Kidney (tissue), 14 donors: Measurements from ENCODE around the gene CHST2. TPM values are rescaled to one million over a fixed set of nuclear protein-coding genes. Genes with fewer than 3 reads are reported as not detected.
A peak's percentile ranks its signal among the peaks of the same experiment; 100 is the strongest.

ENCODE experiments used
- DNase-seq, 5 donors: peaks; one replicate each; pipeline ENCODE4 v3.0.0-alpha.2; 2013 to 2020
- FAIRE-seq: peaks from 2 replicates; lab custom pipeline; 2012; peaks lifted over from hg19 to GRCh38; lab: Jason Lieb, UNC
- H3K27ac ChIP-seq, 2 donors: one replicate each; pipeline ENCODE4 v1.7.0; 2013; ENCODE audit warnings: low read depth in 2 of 2, low read length in 2 of 2, inconsistent platforms in 1 of 2
- H3K27me3 ChIP-seq: one replicate; pipeline ENCODE4 v1.7.1; 2013; ENCODE audit warnings: low read length, inconsistent platforms; ENCODE audit not compliant: control insufficient read depth, insufficient read depth
- H3K36me3 ChIP-seq, 3 donors: one replicate each; pipeline versions ENCODE4 v1.7.0 to v1.7.1; 2013; ENCODE audit warnings: low read length in 3 of 3, control low read depth in 1 of 3, inconsistent platforms in 1 of 3; ENCODE audit not compliant: insufficient read depth in 3 of 3, control insufficient read depth in 2 of 3
- H3K4me1 ChIP-seq, 3 donors: one replicate each; pipeline versions ENCODE4 v1.7.0 to v1.7.1; 2013; ENCODE audit warnings: low read length in 3 of 3, inconsistent platforms in 1 of 3, low read depth in 1 of 3; ENCODE audit not compliant: control insufficient read depth in 2 of 3, insufficient read depth in 2 of 3
- H3K4me3 ChIP-seq, 3 donors: one replicate each; pipeline versions ENCODE4 v1.7.0 to v1.8.1; 2013; ENCODE audit warnings: low read length in 3 of 3, control low read depth in 1 of 3, inconsistent platforms in 1 of 3
- H3K9ac ChIP-seq, 3 donors: one replicate each; pipeline versions ENCODE4 v1.7.0 to v1.7.1; 2013; ENCODE audit warnings: low read length in 3 of 3, control low read depth in 1 of 3, inconsistent platforms in 1 of 3
- H3K9me3 ChIP-seq, 3 donors: one replicate each; pipeline versions ENCODE4 v1.7.0 to v1.7.1; 2013; ENCODE audit warnings: low read length in 3 of 3, control low read depth in 1 of 3, inconsistent platforms in 1 of 3; ENCODE audit not compliant: control insufficient read depth in 2 of 3, insufficient read depth in 1 of 3
- CTCF ChIP-seq: IDR thresholded peaks from 3 replicates; pipeline ENCODE4 v1.5.1; 2012; ENCODE audit warnings: mild to moderate bottlenecking, moderate library complexity, borderline replicate concordance; ENCODE audit not compliant: insufficient read depth; ENCODE audit errors: extremely low read depth
- intact Hi-C: fragments of 100-400 bp; cut with DNase I; formaldehyde crosslinking; loops from one replicate; pipeline ENCODE4 v1.11.1; 2022
- polyA plus RNA-seq: library from polyadenylated mRNA; stranded (reverse); fragments of 350-450 nt; fragmentation: Illumina TruSeq; extraction: RNeasy Lipid Tissue Mini Kit (QIAGEN cat#74804); gene quantifications from one replicate; pipeline ENCODE4 v1.2.3, GENCODE V29; 2014; ENCODE audit warnings: low read depth, low replicate concordance; ENCODE audit not compliant: insufficient read depth
- total RNA-seq: library from RNA; stranded (reverse); fragmentation: NEBNext Ultra II Directional; extraction: Animal tissue kit (Norgen Biotek cat#: 25700); gene quantifications from one replicate; pipeline ENCODE4 v1.2.1, GENCODE V29; 2021
- donor health status: control.
- donor health status: control.
- donor health status: control.
- donor health status: control.
- donor health status: control.
- donor health status: DM: yes; HTN: yes; CAD: no.
- donor health status: Normal renal cell carcinoma (clear cell type).

CHST2 gene
- total and polyA plus RNA-seq, 2 donors from 2014 or later, result 4.4 to 6.0 TPM

GRCh38 chr3:143121241-143122088 lies 1.9 kb downstream of the CHST2 start:
- peaks cover 0 to 3% (median 2%) of the 10 kb centered on the region in 3 donors for H3K4me1 ChIP-seq
- TF ChIP-seq CTCF, result peak; percentile 29
- peak; percentile 75 to 86 (median 83) for DNase-seq
- H3K36me3 ChIP-seq, result no peaks in the 10 kb centered on the region
- no peak overlapping the region for H3K27ac ChIP-seq
- no peak for FAIRE-seq
- H3K9me3 ChIP-seq, result no peaks in the 10 kb centered on the region
- no peak overlapping the region for H3K9ac ChIP-seq
- peak overlapping the region; percentile 42 to 81 (median 43) for H3K4me3 ChIP-seq
- no peaks in the 10 kb centered on the region for H3K27me3 ChIP-seq
- intact Hi-C loops, result no loop called here

- H3K4me1 ChIP-seq, result peaks cover 0 to 3% (median 2%) of the 10 kb centered on the region in 3 donors
- no peak for FAIRE-seq
Measured at GRCh38 chr3:143122089-143122430, 2.5 kb downstream of the CHST2 start.

GRCh38 chr3:143122608-143123352 lies 3.2 kb downstream of the CHST2 start:
- peak overlapping the region in 1 of 3 donors; percentile 45 for H3K4me3 ChIP-seq
- no peaks in the 10 kb centered on the region for H3K27me3 ChIP-seq
- FAIRE-seq (no peak), DNase-seq (no peak)
- no peaks in the 10 kb centered on the region for H3K36me3 ChIP-seq
- no peak for TF ChIP-seq CTCF
- H3K4me1 ChIP-seq, result peaks cover 0 to 3% (median 2%) of the 10 kb centered on the region in 3 donors
- no peaks in the 10 kb centered on the region for H3K9me3 ChIP-seq
- intact Hi-C loops, result no loop called here
- H3K27ac ChIP-seq, result no peak overlapping the region
- H3K9ac ChIP-seq, result no peak overlapping the region

More at GRCh38 chr3:143122089-143122430, 2.5 kb downstream of the CHST2 start:
- Histone ChIP-seq H3K4me3 (peak overlapping the region in 1 of 3 donors; percentile 18), H3K27me3 (no peaks in the 10 kb centered on the region), H3K27ac (no peak overlapping the region), H3K36me3 (no peaks in the 10 kb centered on the region), H3K9ac (no peak overlapping the region), H3K9me3 (no peaks in the 10 kb centered on the region)
- DNase-seq, result peak in 1 of 5 donors; percentile 67
- intact Hi-C loops, result no loop called here
- TF ChIP-seq CTCF, result no peak
